Esophagus (tissue), 2 donors: ENCODE data around the gene ICA1. TPM values are rescaled to one million over a fixed set of nuclear protein-coding genes. Genes with fewer than 3 reads are reported as not detected.
"Not testable (repeated sequence)": the region's sequence is repeated elsewhere in the genome, so short reads cannot be mapped to it uniquely, and the experiment has no call there.

Source experiments
- H3K27ac ChIP-seq, 2 donors: one replicate each; pipeline ENCODE4 v1.5.1; 2013; ENCODE audit warnings: low read depth in 2 of 2, mild to moderate bottlenecking in 2 of 2, inconsistent platforms in 1 of 2, low read length in 1 of 2, moderate library complexity in 1 of 2
- H3K27me3 ChIP-seq, 2 donors: one replicate each; pipeline ENCODE4 v1.6.1; 2013; ENCODE audit warnings: low read length in 2 of 2, control low read depth in 1 of 2, mild to moderate bottlenecking in 1 of 2; ENCODE audit not compliant: insufficient read depth in 2 of 2, control insufficient read depth in 1 of 2
- H3K36me3 ChIP-seq, 2 donors: one replicate each; pipeline ENCODE4 v1.6.1; 2013; ENCODE audit warnings: low read length in 1 of 2; ENCODE audit not compliant: control insufficient read depth in 2 of 2, insufficient read depth in 2 of 2
- H3K4me1 ChIP-seq, 2 donors: one replicate each; pipeline ENCODE4 v1.6.1; 2013; ENCODE audit warnings: low read length in 1 of 2; ENCODE audit not compliant: control insufficient read depth in 2 of 2, insufficient read depth in 2 of 2
- H3K4me3 ChIP-seq, 2 donors: one replicate each; pipeline ENCODE4 v1.5.1; 2013; ENCODE audit warnings: low read length in 2 of 2, mild to moderate bottlenecking in 2 of 2, low read depth in 1 of 2, moderate library complexity in 1 of 2
- H3K9me3 ChIP-seq, 2 donors: one replicate each; pipeline ENCODE4 v1.6.1; 2013; ENCODE audit warnings: mild to moderate bottlenecking in 2 of 2, low read depth in 1 of 2, low read length in 1 of 2, moderate library complexity in 1 of 2; ENCODE audit not compliant: control insufficient read depth in 2 of 2, insufficient read depth in 1 of 2
- WGBS, 2 donors: extraction: QIAGEN DNeasy Blood & Tissue Kit; methylation state at CpG; one replicate each; pipeline ENCODE4 v1.1.7; 2013; 5-methylcytosine and 5-hydroxymethylcytosine counted together
- polyA plus RNA-seq, 2 donors: library from polyadenylated mRNA; stranded (reverse); fragments of 200-250 nt; gene quantifications; one replicate each; pipeline ENCODE4 v1.2.3, GENCODE V29; 2013
- donor health status: healthy with polysubstance abuse.
- donor health status: Bipolar disorder and iron deficiency.

Gene ICA1
- polyA plus RNA-seq, 2 donors, result 10.7 to 11.3 TPM

DNA sequence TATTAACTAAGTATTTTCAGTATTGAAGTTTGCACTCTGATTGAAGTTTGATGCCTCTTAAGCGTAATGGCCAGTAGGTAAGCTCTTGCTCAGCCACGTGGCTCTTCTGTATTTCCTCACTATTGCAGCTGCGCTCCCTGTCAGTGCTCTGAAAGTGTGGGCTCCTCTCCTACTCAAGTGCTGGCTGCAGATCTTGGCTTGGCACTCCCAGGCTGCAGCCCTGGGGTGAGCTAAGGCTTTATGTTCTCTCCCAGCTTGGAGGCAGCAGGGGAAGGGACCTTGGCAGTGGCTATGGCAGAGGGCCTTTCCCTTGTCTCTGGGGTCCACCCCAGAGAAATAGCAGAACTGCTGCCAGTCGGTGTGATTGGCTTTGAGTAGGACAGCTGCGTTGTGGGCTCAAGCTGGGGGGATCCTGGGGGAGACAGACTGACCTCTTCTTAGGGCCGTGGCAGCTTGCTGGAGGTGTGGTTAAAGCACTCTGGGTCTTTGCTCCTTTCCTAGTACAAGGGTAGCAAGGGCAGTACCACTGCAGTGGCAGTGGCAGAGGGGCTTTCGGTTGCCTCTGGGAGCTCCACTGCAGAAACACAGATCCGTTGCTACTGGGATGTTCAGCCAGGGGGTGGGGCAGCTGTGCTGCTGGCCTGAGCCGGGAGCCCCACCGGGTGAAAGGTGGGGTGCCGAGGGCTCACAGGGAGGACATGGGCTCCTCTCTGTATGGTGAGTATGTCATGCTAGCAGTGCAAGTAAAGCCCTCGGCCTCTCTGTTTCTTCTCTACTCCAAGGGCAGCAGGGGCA is 192.9 kb downstream of the ICA1 start:
- WGBS, 2 donors, result 86 to 88% methylated on average over 12 of the region's 12 CpGs
- Histone ChIP-seq H3K4me1 (no peaks in the 10 kb centered on the region), H3K27me3 (no peaks in the 10 kb centered on the region), H3K36me3 (peaks cover 0 to 2% of the 10 kb centered on the region in 2 donors), H3K27ac (no peak overlapping the region), H3K9me3 (no peaks in the 10 kb centered on the region), H3K4me3 (no peak overlapping the region)

DNA sequence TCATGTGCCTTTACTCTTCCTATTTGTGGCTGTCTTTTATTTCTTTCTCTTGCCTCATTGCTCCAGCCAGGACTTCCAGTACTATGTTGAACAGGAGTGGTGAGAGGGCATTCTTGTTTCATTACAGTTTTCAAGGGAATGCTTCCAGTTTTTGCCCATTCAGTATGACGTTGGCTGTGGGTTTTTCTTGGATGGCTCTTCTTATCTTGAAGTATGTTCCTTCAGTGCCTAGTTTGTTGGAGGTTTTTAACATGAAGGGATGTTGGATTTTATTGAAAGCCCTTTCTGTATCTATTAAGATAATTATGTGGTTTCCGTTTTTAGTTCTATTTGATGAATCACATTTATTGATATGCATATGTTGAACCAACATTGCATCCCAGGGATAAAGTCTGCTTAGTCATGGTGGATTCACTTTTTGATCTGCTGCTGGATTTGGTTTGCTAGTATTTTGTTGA is 196.6 kb downstream of the ICA1 start:
- Histone ChIP-seq H3K4me3 (no peak overlapping the region), H3K4me1 (no peaks in the 10 kb centered on the region), H3K9me3 (no peaks in the 10 kb centered on the region), H3K36me3 (no peaks in the 10 kb centered on the region), H3K27ac (no peak overlapping the region), H3K27me3 (no peaks in the 10 kb centered on the region)
- 81 to 87% methylated on average over 2 of the region's 2 CpGs for WGBS, 2 donors

DNA sequence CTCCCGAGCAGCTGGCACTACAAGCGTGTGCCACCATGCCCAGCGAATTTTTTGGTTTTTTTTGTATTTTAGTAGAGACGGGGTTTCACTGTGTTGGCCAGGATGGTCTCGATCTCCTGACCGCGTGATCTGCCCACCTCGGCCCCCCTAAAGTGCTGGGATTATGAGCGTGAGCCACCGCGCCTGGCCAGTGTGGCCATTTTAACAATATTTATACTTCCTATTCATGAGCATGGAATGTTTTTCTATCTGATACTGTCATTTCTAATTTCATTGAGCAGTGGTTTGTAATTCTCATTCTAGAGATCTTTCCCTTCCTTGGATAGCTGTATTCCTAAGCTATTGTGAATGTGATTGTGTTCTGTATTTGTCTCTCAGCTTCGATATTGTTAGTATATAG is 197.1 kb downstream of the ICA1 start:
- no peak overlapping the region for H3K4me3 ChIP-seq
- H3K4me1 ChIP-seq, result no peaks in the 10 kb centered on the region
- no peaks in the 10 kb centered on the region for H3K36me3 ChIP-seq
- H3K27ac ChIP-seq, result no peak overlapping the region
- H3K9me3 ChIP-seq, result no peaks in the 10 kb centered on the region
- WGBS, 2 donors, result 96% methylated on average over 12 of the region's 12 CpGs
- no peaks in the 10 kb centered on the region for H3K27me3 ChIP-seq

- H3K9me3 ChIP-seq, result no peaks in the 10 kb centered on the region
- no peaks in the 10 kb centered on the region for H3K4me1 ChIP-seq
- H3K27me3 ChIP-seq, result no peaks in the 10 kb centered on the region
- H3K36me3 ChIP-seq, result no peaks in the 10 kb centered on the region
- no peak overlapping the region for H3K4me3 ChIP-seq
- H3K27ac ChIP-seq, result no peak overlapping the region
Observed at GRCh38 chr7:8063706-8064297, 198.2 kb downstream of the ICA1 start.

GRCh38 chr7:8063300-8063699 is 198.7 kb downstream of the ICA1 start:
- not testable (repeated sequence) for H3K36me3 ChIP-seq, H3K27ac ChIP-seq, H3K4me3 ChIP-seq, H3K9me3 ChIP-seq, H3K4me1 ChIP-seq, H3K27me3 ChIP-seq
- 89 to 93% methylated on average over 5 of the region's 5 CpGs for WGBS, 2 donors

Other genes with a start within 250 kb of the ICA1 start
- gene NXPH1, start 171.4 kb upstream of the ICA1 start, polyA plus RNA-seq, result under 1 TPM in 1 of 2 donors, not detected in 1; 0.02 TPM